AG10803 (cell line): ENCODE results near the gene ZSWIM6.

Experiments used
- DNase-seq: peaks from one replicate; pipeline ENCODE4 v3.0.0; 2010; ENCODE audit warnings: low read depth
- H3K4me3 ChIP-seq: 2 replicates; pipeline ENCODE4 v1.5.1; 2011; ENCODE audit warnings: mild to moderate bottlenecking, low read length, control low read depth
- TF ChIP-seq, protein P1 (sequence below): conservative IDR thresholded peaks from 2 replicates; pipeline ENCODE4 v1.5.1; 2011; ENCODE audit warnings: mild to moderate bottlenecking, low read length, control low read depth, inconsistent platforms

The ZSWIM6 gene

DNA sequence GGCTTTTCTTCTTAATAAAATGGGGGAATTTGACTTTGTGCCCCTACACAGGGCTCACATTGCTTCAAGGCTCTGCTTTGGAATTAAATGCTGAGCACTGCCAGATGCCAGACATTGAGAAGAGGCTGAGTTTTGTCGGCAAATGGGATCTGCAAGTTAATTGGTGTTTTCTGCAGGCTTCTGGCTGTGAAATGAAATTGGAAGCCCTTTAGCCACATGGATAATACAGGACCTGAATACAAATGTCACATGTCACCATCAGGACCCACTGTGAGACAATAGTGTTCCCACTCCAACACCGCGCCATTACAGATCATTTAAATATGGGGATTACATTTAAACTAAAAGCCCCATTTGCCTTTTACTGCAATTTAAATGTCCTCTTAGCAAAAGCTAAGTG lies 164.4 kb downstream of the ZSWIM6 start:
- TF ChIP-seq, protein P1, sequence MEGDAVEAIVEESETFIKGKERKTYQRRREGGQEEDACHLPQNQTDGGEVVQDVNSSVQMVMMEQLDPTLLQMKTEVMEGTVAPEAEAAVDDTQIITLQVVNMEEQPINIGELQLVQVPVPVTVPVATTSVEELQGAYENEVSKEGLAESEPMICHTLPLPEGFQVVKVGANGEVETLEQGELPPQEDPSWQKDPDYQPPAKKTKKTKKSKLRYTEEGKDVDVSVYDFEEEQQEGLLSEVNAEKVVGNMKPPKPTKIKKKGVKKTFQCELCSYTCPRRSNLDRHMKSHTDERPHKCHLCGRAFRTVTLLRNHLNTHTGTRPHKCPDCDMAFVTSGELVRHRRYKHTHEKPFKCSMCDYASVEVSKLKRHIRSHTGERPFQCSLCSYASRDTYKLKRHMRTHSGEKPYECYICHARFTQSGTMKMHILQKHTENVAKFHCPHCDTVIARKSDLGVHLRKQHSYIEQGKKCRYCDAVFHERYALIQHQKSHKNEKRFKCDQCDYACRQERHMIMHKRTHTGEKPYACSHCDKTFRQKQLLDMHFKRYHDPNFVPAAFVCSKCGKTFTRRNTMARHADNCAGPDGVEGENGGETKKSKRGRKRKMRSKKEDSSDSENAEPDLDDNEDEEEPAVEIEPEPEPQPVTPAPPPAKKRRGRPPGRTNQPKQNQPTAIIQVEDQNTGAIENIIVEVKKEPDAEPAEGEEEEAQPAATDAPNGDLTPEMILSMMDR = no peak
- DNase-seq = no peak

DNA sequence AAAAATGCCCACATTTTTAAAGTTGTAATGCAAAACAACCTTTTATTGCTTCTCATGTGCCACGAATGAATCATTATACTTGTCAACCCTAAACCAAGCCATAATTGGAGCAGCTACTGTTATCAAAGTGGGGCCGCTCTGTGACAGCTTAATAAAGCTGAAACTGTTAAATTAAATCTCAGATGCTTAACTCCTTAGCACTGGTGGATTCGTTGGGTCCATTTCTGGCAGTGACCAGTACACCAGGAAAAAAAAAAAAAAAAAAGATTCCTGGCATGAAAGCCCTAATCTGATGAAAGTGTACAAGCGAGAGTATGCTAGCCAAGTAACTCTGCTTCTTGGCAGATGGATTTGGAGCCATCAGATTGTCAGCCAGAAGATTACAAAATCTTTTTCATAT lies 164.8 kb downstream of the ZSWIM6 start:
- no peak overlapping the region for H3K4me3 ChIP-seq
- TF ChIP-seq, protein P1 = no peak
- DNase-seq = peak; percentile 40

More for the DNA sequence above, 164.4 kb downstream of the ZSWIM6 start:
- H3K4me3 ChIP-seq = no peak overlapping the region

DNA sequence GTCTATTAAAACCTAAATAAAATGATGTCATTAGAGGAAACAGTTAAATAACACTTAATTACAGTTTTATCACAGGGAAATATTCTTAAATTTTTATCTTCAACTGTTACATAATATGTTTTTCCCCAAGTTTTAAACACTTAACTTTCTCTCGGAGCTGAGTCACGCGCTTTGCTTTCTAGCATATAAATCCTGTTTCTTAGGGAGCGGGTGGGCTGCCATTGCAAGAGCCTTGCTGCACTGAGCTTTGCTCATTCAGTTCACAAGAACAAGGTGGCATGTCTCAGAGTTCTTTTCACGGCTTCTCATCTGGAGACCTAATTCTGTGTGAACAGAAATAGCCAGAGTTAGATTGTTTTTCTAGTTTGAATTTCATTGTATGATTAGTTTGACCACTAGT lies 166.1 kb downstream of the ZSWIM6 start:
- no peak overlapping the region for H3K4me3 ChIP-seq
- TF ChIP-seq, protein P1 = no peak
- DNase-seq = no peak

DNA sequence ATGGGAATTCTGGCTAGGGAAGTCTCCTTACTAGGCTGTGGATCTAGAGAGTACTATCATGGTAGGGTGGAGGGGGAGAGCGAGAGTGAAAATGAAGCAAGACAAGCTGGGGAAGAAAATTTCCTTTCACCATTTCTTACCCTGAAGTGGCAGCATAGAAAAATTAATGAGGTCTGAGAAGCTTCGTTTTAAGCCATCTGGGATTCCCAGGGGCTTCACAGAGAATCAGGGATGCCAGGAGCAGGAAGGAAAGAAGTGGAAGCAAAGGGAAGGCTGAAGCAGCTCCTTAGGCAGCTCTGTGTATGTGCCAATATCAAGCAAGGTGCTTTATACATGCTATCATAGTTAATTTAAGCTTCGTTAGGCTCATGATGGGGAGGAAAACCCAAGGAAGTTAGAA lies 169.9 kb downstream of the ZSWIM6 start:
- TF ChIP-seq, protein P1 = no peak
- DNase-seq = no peak
- no peak overlapping the region for H3K4me3 ChIP-seq

DNA sequence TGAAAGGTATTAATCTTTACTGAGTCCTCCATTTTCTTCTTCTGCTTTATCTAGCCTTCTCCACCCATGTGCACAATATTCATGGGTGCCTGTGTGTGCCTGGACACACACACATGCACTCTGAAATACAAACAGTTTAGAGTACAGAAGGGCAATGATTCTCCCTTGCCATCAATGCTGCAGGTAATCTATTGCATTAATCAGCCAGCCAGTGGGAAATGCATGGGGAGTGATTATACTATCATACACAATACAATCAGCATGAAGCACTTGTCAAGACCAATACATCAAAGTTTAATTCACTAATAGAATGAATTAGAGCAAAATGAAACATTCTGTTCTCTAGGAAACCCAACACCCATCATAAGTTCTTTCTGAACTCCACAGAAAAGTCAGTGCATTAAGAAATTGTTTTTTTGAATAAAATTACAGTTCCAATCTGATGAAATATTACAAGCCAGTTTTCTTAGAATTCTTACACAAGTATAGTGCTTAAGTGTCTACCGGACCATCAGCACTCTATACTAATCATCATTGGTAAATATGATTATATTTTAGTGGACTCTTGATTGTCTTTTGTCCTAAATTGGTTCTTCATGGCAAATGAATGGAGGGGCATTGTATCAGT lies 172.2 kb downstream of the ZSWIM6 start:
- no peak for DNase-seq
- TF ChIP-seq, protein P1 = no peak
- H3K4me3 ChIP-seq = no peak overlapping the region

DNA sequence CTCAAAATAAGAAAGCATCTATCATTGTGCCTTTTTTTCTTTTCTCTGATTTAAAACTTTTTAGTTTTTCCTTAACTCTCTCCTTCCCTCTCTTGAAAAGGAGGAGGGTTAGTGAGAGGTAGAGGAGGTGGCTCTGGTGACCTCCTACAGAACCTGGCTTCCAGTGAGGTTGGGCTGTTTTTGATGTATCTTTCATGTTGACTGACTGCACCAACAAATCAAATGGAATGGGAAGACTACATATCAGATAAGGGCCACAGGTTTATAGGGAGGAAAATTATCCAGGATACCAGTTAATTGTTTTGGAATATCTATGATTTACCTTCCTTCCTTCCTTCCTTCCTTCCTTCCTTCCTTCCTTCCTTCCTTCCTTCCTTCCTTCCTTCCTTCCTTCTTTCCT lies 173.2 kb downstream of the ZSWIM6 start:
- no peak overlapping the region for H3K4me3 ChIP-seq
- no peak for DNase-seq

DNA sequence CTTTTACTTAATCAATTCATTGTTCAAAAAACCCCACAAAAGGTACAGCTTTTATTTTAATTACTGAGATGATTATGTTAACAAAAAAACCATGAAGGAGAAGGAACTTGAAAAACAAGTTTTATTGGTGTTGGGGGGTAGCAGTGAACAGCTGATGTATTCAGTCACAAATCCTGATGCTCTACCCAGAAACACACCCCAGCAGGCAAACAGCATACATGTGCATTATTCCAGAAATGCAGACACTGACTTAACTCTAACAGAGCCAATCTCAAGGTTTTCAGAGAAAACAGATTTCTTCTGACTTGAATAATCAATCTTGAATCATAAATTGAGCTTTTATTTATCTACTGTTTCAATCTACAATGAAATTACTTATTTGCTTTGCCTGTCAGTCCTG lies 175.2 kb downstream of the ZSWIM6 start:
- no peak for DNase-seq
- TF ChIP-seq, protein P1 = no peak
- H3K4me3 ChIP-seq = no peak overlapping the region

More for the DNA sequence above, 173.2 kb downstream of the ZSWIM6 start:
- TF ChIP-seq, protein P1 = no peak
